Stimulated activated CD4-positive, alpha-beta T cell treated with anti-CD3 and anti-CD28 coated beads, Interleukin-2, amount 100 ng/mL, for 24 hours (primary cell): ENCODE results near the gene GSS.

ENCODE experiments used
- DNase-seq, 2 donors: peaks; one replicate each; pipeline ENCODE4 v3.0.0-alpha.2; 2020

GSS gene

GRCh38 chr20:34955231-34956040, at the start of gene GSS, which contains the start of gene MYH7B:
Gene GSS, minus strand, starts transcription at chr20:34955806. Its CDS starts 3,954 bp downstream, at chr20:34951852.
Gene MYH7B, plus strand, starts transcription at chr20:34955868. Its CDS starts 22,138 bp downstream, at chr20:34978006.
- DNase-seq = peak; percentile 99 to 100

DNA sequence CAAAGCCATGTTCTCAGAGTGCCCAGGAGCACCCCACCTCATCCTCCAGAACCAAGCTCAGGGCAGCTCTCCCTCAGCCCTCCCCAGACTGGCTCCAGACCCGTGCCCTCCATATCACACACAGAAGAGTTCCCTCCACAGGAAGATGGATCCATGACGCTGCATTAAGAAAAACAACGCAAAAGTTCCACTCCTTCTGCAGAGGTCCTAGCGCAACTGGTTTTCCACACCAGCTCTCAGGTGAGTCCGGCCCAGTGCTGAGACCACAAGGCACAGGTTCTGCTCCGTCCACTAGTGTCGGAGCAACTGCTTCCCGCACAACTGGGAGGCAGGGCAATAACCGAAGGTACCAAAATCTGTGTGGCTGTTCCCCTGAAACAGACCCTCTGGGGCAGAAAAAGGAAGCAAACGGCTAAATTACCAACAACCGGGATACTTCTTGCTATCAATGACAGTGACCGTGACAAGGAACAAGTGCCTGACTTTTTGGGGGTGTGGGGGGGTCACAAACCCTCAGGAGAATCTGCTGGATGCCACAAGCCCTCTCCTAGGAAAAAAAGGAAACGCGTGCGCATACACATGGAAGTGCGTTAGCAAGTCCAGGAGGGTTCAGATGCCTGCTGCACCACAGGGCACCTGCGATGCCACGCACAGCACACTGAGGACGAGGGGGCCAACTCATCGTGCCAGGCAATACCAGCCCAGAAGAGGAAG, 49.3 kb upstream of the GSS start:
- DNase-seq = no peak

DNA sequence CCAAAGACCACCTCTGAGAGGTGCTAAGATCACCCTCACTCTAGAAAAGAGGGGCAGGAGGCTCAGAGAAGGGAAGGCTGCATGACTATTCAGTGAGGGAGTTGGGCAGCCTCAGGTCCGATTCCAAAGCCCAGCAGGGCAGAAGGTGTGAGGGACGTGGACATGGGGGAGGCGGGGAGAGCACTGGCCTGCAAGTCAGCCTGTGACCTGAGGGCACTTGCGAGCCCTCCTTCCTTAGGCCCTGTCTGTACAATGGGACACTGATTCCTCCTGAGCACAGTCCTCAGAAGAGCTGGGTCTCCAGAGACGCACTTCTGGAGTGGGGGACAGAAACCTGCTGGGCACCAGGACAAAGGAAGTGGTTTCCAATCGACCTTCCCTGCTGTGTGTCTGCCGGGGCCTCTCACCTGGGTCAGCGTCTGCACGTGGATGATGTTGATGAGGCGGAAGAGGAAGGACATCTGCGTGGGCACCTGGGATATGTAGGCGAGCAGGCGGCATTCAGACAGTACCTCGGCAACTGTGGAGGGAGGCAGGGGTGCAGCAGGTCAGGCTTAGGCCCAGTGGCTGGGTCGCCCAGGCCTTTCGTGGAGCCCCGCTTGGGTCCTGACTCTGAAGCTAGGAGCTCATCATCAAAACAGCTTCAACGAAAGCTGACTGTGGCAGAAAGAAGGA, 48.6 kb upstream of the GSS start:
- DNase-seq = no peak

DNA sequence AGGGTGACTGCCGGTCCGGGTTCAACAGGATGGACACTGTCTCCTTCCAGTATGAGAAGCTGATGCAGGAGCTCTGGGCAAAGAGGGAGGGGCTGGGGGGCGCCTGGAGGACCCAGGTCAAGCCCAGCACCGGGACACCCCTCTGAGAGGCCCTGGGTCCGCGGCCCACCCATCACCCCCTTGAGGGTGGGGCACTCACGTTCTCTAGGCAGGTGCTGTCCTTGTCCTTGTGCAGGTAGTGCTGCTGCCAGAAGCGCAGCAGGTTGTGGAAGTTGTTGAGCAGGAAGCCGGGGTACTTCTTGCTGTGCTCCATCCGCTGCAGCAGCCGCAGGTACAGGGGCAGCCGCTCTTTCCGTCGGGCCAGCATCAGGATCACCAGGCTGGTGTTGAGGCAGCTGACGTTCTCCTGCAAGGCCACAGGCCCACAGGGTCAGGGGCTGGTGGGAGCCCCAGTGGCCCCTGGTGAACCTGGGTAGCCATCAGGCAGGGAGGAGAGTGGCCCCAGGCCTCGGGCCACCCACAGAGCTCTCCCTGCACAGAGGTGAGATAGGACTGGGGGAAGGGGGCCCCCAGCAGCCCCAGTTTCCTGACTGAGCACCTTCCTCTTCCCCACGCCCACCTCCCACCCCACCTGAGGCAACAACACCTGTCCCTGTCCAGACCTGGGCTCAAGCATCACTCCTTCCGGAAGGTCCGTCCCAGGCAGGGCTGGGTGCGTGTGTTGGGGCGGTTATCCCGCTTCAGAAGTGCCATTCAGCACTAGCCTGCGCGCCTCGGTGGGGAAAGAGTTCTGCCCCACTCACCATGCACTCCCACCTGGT, 47.8 kb upstream of the GSS start:
- no peak for DNase-seq

DNA sequence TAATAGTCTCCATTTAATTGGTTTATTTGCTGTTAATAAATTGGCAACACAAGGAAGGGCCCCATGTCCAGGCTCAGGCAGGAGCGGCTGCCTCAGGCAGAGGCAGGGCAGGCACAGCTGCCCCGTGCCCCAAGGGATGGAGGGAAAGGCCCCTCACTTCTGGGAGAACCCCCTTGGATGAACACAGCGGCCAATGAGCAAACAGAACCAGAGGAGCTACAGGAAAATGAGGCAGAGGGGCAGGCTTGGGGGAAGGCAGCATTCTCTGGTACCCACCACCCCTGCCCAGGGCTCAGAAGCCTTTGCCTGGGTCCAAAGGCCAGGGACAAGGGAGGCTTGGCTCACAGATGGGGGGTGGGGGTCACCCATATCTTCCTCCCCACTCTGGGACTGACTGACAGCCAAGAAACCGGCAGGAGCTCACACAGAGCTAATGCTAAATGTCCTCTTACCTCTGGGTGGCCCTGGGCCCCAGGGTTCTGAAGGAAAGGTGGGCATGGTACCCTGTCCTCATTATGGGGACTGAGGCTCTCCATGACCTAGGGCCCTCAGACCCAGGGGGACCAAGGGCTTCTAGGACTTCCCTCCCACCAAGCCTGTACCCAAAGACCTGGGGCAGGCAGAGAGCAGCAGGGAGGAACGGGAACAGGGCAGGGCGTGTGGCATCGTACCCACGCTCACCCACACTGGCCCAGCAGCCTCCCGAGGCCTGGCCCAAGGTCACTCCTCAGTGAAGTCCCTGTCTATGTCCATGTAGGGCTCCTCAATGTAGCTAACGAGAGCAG, 47.0 kb upstream of the GSS start:
- DNase-seq = no peak

DNA sequence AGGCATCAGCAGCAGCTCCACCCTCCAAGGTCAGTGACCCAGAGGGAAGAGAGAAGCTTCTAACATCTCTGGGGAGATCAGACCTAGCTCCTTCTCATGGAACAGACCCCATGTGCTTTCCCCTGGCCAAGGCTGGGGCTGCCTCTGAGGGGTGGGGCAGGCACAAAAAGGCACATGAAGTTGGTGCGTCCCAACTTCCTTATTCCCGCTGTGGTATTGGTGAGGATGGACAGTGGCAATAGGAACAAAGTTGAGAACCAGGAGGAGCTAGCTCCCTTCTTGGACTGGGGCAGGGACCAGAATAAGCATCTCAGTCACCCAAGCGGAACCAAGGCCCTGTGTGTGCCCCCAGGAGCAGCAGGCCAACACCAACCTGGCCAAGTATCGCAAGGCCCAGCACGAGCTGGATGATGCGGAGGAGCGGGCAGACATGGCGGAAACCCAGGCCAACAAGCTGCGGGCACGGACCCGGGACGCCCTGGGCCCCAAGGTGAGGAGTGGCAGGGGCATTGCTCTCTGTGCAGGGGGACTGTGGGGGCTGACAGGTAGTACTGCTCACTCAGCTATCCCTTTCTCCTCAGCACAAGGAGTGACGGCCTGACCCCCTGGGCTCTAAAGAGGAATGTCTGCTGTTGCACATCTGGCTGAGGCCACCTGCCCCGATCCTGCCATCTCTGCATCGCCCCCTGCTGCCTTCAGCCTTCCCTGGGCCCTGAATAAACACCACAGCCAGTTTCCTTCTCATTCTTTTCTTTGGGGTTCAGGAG, 46.2 kb upstream of the GSS start:
- DNase-seq = no peak

DNA sequence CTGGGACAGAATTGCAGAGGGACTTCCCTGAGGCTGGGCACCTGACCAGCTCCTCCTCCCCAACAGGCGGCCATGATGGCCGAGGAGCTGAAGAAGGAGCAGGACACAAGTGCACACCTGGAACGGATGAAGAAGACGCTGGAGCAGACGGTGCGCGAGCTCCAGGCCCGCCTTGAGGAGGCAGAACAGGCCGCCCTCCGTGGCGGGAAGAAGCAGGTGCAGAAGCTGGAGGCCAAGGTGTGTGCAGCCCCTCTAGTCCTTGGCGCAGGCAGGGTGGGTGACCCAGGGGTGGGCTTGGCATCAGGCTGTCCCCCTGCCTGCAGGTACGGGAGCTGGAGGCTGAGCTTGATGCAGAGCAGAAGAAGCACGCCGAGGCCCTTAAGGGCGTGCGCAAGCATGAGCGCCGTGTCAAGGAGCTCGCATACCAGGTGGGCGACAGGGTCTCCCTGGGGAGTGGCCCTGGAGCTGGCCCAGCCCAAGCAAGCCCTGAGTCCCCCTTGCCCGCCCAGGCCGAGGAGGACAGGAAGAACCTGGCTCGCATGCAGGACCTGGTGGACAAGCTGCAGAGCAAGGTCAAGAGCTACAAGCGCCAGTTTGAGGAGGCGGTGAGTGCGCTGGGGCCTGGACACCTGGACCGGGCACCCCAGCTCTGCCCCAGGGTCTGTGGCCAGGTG, 45.5 kb upstream of the GSS start:
- no peak for DNase-seq

DNA sequence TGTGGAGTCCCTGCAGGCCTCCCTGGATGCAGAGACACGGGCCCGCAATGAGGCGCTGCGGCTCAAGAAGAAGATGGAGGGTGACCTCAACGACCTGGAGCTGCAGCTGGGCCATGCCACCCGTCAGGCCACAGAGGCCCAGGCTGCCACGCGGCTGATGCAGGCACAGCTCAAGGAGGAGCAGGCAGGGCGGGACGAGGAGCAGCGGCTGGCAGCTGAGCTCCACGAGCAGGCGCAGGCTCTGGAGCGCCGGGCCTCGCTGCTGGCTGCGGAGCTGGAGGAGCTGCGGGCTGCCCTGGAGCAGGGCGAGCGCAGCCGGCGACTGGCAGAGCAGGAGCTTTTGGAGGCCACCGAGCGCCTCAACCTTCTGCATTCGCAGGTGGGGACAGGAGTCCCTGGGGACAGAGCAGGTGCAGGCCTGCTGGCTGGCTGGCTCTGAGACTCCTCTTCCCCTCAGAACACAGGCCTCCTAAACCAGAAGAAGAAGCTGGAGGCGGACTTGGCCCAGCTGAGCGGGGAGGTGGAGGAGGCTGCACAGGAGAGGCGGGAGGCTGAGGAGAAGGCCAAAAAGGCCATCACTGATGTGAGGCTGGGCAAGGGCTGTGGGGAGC, 44.8 kb upstream of the GSS start:
- no peak for DNase-seq

DNA sequence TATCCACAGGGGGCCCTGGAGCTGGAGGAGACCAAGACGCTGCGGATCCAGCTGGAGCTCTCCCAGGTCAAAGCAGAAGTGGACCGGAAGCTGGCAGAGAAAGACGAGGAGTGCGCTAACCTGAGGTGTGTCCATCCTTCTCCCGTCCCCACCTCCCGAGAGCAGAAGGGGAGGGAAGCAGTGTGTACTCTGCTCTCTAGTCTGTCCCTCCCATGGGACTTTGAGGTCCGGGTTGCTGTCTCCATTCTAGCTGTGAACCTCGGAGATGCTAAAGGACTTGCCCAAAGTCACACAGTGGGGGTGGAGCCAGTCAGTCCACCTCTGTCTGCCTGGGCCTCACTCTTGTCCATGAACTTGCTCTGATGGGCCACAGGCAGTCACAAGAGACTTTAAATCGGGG, 44.2 kb upstream of the GSS start:
- no peak for DNase-seq

- no peak for DNase-seq
Measured at GRCh38 chr20:34999021-34999451, 43.4 kb upstream of the GSS start.

GRCh38 chr20:34998331-34998950, 42.8 kb upstream of the GSS start:
- DNase-seq = no peak

- no peak for DNase-seq
Measured at GRCh38 chr20:34997774-34998173, 42.2 kb upstream of the GSS start.

DNA sequence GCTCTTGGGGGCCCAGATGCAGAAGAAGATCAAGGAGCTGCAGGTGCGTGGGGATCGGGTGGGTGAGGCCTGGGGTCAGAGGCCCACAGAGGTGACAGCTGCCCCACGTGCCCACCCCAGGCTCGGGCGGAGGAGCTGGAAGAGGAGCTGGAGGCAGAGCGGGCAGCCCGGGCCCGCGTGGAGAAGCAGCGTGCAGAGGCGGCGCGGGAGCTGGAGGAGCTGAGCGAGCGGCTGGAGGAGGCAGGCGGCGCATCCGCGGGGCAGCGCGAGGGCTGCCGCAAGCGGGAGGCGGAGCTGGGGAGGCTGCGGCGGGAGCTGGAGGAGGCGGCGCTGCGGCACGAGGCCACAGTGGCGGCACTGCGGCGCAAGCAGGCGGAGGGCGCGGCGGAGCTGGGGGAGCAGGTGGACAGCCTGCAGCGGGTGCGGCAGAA, 41.5 kb upstream of the GSS start:
- peak in 1 of 2 donors; percentile 22 for DNase-seq

- no peak for DNase-seq
Measured at GRCh38 chr20:34996243-34997028, 40.8 kb upstream of the GSS start.

GRCh38 chr20:34995696-34996095, 40.1 kb upstream of the GSS start:
- DNase-seq = no peak

GRCh38 chr20:34995192-34995591, 39.6 kb upstream of the GSS start:
- no peak for DNase-seq

- DNase-seq = no peak
Measured at GRCh38 chr20:34994509-34995131, 39.0 kb upstream of the GSS start.

- no peak for DNase-seq
Measured at GRCh38 chr20:34993941-34994508, 38.4 kb upstream of the GSS start.
